ENCODE data around the gene CDCP1. TPM values are rescaled to one million over a fixed set of nuclear protein-coding genes. Genes with fewer than 3 reads are reported as not detected.

CDCP1 gene
- total and polyA plus RNA-seq, 8 donors, result 0.30 to 31.4 (median 0.57) TPM

GRCh38 chr3:45090855-45091254, 55.3 kb downstream of the CDCP1 start:
- Histone ChIP-seq H3K36me3 (peaks cover 0 to 23% of the 10 kb centered on the region in 2 donors), H3K27me3 (no peaks in the 10 kb centered on the region), H3K4me1 (peaks cover 0 to 4% of the 10 kb centered on the region in 2 donors), H3K27ac (no peak overlapping the region), H3K9me3 (peaks cover 0 to 2% of the 10 kb centered on the region in 2 donors), H3K4me3 (no peak overlapping the region)
- no peak for DNase-seq
- intact Hi-C loops (cut with DNase I), result no loop called here
- no peak for TF ChIP-seq CTCF (IDR thresholded peaks at IDR 0.05)
- ATAC-seq, result no peak

- TF ChIP-seq CTCF (IDR thresholded peaks at IDR 0.05), result no peak
- ATAC-seq (peak; percentile 76), DNase-seq (peak in 1 of 4 donors; percentile 49)
- H3K36me3 ChIP-seq, result peaks cover 0 to 23% of the 10 kb centered on the region in 2 donors
- H3K27ac ChIP-seq, result no peak overlapping the region
- H3K9me3 ChIP-seq, result peaks cover 0 to 2% of the 10 kb centered on the region in 2 donors
- no peaks in the 10 kb centered on the region for H3K27me3 ChIP-seq
- H3K4me1 ChIP-seq, result no peaks in the 10 kb centered on the region
- no peak overlapping the region for H3K4me3 ChIP-seq
- intact Hi-C loops (cut with DNase I), result no loop called here
Observed at GRCh38 chr3:45088543-45089358, 57.4 kb downstream of the CDCP1 start.

GRCh38 chr3:45087155-45087554, 59.0 kb downstream of the CDCP1 start:
- Histone ChIP-seq H3K4me1 (no peaks in the 10 kb centered on the region), H3K36me3 (peaks cover 0 to 23% of the 10 kb centered on the region in 2 donors), H3K27ac (no peak overlapping the region), H3K9me3 (peaks cover 0 to 2% of the 10 kb centered on the region in 2 donors), H3K27me3 (no peaks in the 10 kb centered on the region), H3K4me3 (no peak overlapping the region)
- TF ChIP-seq CTCF (IDR thresholded peaks at IDR 0.05), result no peak
- DNase-seq (no peak), ATAC-seq (no peak)
- intact Hi-C loops (cut with DNase I), result no loop called here

- H3K9me3 ChIP-seq, result no peaks in the 10 kb centered on the region
- intact Hi-C loops (cut with DNase I), result no loop called here
- H3K4me3 ChIP-seq, result no peak overlapping the region
- DNase-seq (no peak), ATAC-seq (no peak)
- no peak for TF ChIP-seq CTCF (IDR thresholded peaks at IDR 0.05)
- H3K4me1 ChIP-seq, result no peaks in the 10 kb centered on the region
- H3K27ac ChIP-seq, result no peak overlapping the region
- H3K36me3 ChIP-seq, result peaks cover 0 to 10% of the 10 kb centered on the region in 2 donors
- no peaks in the 10 kb centered on the region for H3K27me3 ChIP-seq
Observed at GRCh38 chr3:45084820-45085816, 61.1 kb downstream of the CDCP1 start.

GRCh38 chr3:45084361-45084760, 61.8 kb downstream of the CDCP1 start:
- DNase-seq (no peak), ATAC-seq (no peak)
- H3K4me1 ChIP-seq, result no peaks in the 10 kb centered on the region
- H3K27ac ChIP-seq, result no peak overlapping the region
- TF ChIP-seq CTCF (IDR thresholded peaks at IDR 0.05), result no peak
- no peak overlapping the region for H3K4me3 ChIP-seq
- H3K9me3 ChIP-seq, result no peaks in the 10 kb centered on the region
- H3K36me3 ChIP-seq, result peaks cover 0 to 4% of the 10 kb centered on the region in 2 donors
- no peaks in the 10 kb centered on the region for H3K27me3 ChIP-seq
- intact Hi-C loops (cut with DNase I), result no loop called here
